T-helper 1 cell (primary cell): ENCODE measurements around the gene GABRG2.
A peak's percentile ranks its signal among the peaks of the same experiment; 100 is the strongest.
"Not testable (repeated sequence)": the region's sequence is repeated elsewhere in the genome, so short reads cannot be mapped to it uniquely, and the experiment has no call there.

Experiments used
- DNase-seq, 5 donors: peaks; one replicate each; pipeline ENCODE4 v3.0.0-alpha.2; 2012 to 2020
- total RNA-seq, 4 donors: gene quantifications; one replicate each; lab custom pipeline; 2026; lab: John Stamatoyannopoulos, UW

The GABRG2 gene
- 0 reads per million in 4 donors for total RNA-seq

GRCh38 chr5:162067655-162068411 lies at the start of gene GABRG2:
Gene GABRG2 (plus strand): TSS chr5:162067773. CDS start chr5:162068000, 227 bp downstream.
- no peak for DNase-seq

GRCh38 chr5:162025312-162025711 lies 42.3 kb upstream of the GABRG2 start:
- no peak for DNase-seq

- DNase-seq: no peak
These were observed 40.8 kb upstream of the GABRG2 start for GRCh38 chr5:162026803-162027202.

GRCh38 chr5:162037431-162037830 lies 30.1 kb upstream of the GABRG2 start:
- no peak for DNase-seq

- DNase-seq: no peak
These were observed 20.3 kb upstream of the GABRG2 start for GRCh38 chr5:162047279-162047678.

GRCh38 chr5:162052676-162053075 lies 14.9 kb upstream of the GABRG2 start:
- no peak for DNase-seq

- DNase-seq: not testable (repeated sequence)
These were observed 12.5 kb upstream of the GABRG2 start for GRCh38 chr5:162055095-162055494.

- DNase-seq: no peak
These were observed 411 bp upstream of the GABRG2 start for GRCh38 chr5:162067162-162067561.

- DNase-seq: peak in 1 of 5 donors; percentile 2
These were observed 839 bp downstream of the GABRG2 start for GRCh38 chr5:162068412-162068811.

GRCh38 chr5:162068936-162069335 lies 1.4 kb downstream of the GABRG2 start:
- no peak for DNase-seq

- no peak for DNase-seq
These were observed 11.2 kb downstream of the GABRG2 start for GRCh38 chr5:162078805-162079204.

- DNase-seq: no peak
These were observed 23.8 kb downstream of the GABRG2 start for GRCh38 chr5:162091336-162091735.

GRCh38 chr5:162096448-162096847 lies 28.9 kb downstream of the GABRG2 start:
- DNase-seq: no peak

- DNase-seq: no peak
These were observed 40.0 kb downstream of the GABRG2 start for GRCh38 chr5:162107591-162107990.

GRCh38 chr5:162119801-162120200 lies 52.2 kb downstream of the GABRG2 start:
- no peak for DNase-seq

GRCh38 chr5:162128117-162128516 lies 60.5 kb downstream of the GABRG2 start:
- DNase-seq: no peak

- no peak for DNase-seq
These were observed 64.8 kb downstream of the GABRG2 start for GRCh38 chr5:162132348-162132747.

- no peak for DNase-seq
These were observed 71.6 kb downstream of the GABRG2 start for GRCh38 chr5:162139190-162139589.

- no peak for DNase-seq
These were observed 86.7 kb downstream of the GABRG2 start for GRCh38 chr5:162154242-162154641.

- no peak for DNase-seq
These were observed 92.8 kb downstream of the GABRG2 start for GRCh38 chr5:162160401-162160800.

GRCh38 chr5:162163663-162164062 lies 96.1 kb downstream of the GABRG2 start:
- no peak for DNase-seq

GRCh38 chr5:162174358-162174974 lies 106.9 kb downstream of the GABRG2 start:
- DNase-seq: no peak

GRCh38 chr5:162187371-162187770 lies 119.8 kb downstream of the GABRG2 start:
- no peak for DNase-seq

GRCh38 chr5:162189719-162190118 lies 122.1 kb downstream of the GABRG2 start:
- no peak for DNase-seq
